B cell (primary cell): Measurements from ENCODE around the gene KLK1. TPM values are rescaled to one million over a fixed set of nuclear protein-coding genes. Genes with fewer than 3 reads are reported as not detected.

ENCODE experiments used
- ATAC-seq: fragments of 200-7000 bp; cut with Tn5 transposase; one replicate; pipeline ENCODE4 v1.10.0; 2021; ENCODE audit warnings: low read depth, mild to moderate bottlenecking, moderate number of reproducible peaks, moderate library complexity
- CTCF ChIA-PET: fragments of 350-600 bp; sonication (Branson Sonifier 250); formaldehyde crosslinking; loops from one replicate; lab custom pipeline; 2021; ENCODE audit warnings: antibody characterized with exemption, inconsistent platforms; lab: Charles Lee
- POLR2A ChIA-PET: fragments of 350-600 bp; sonication (Branson Sonifier 250); formaldehyde crosslinking; loops from one replicate; lab custom pipeline; 2021; ENCODE audit warnings: antibody characterized with exemption; lab: Charles Lee
- DNase-seq: peaks from one replicate; pipeline ENCODE4 v3.0.0; 2013
- H2AFZ ChIP-seq: 2 replicates; pipeline ENCODE4 v1.6.1; 2012; ENCODE audit warnings: mild to moderate bottlenecking, low read depth, low read length; ENCODE audit not compliant: insufficient read depth, poor library complexity, severe bottlenecking
- H3K27ac ChIP-seq, 2 donors: 1 replicate in 1 of 2; 2 replicates in 1 of 2; pipeline ENCODE4 v1.5.1; 2012 to 2013; ENCODE audit warnings: low read length in 2 of 2, mild to moderate bottlenecking in 2 of 2, moderate library complexity in 1 of 2
- H3K27me3 ChIP-seq, 4 experiments: fragments of 200-600 bp in 1 of 4; sonication (generic) in 1 of 4; replicated peaks in 1 of 4; 1 replicate in 2 of 4; 2 replicates in 2 of 4; pipeline versions ENCODE4 v1.6.1 to v1.7.0; 2013 to 2016; ENCODE audit warnings: low read length in 3 of 4, mild to moderate bottlenecking in 2 of 4, mixed read lengths in 1 of 4, moderate library complexity in 1 of 4; ENCODE audit not compliant: insufficient read depth in 4 of 4, control insufficient read depth in 3 of 4; ENCODE audit errors: control extremely low read depth in 1 of 4
- H3K36me3 ChIP-seq, 2 experiments: replicated peaks in 1 of 2; 1 replicate in 1 of 2; 2 replicates in 1 of 2; pipeline versions ENCODE4 v1.6.1 to v1.7.1; 2013; ENCODE audit warnings: low read length in 1 of 2; ENCODE audit not compliant: insufficient read depth in 2 of 2, control insufficient read depth in 1 of 2; ENCODE audit errors: control extremely low read depth in 1 of 2, extremely low read depth in 1 of 2
- H3K4me1 ChIP-seq, 2 donors: fragments of 200-600 bp in 1 of 2; sonication (generic) in 1 of 2; 1 replicate in 1 of 2; 2 replicates in 1 of 2; pipeline versions ENCODE4 v1.5.1 to v1.6.1; 2013 to 2017; ENCODE audit warnings: low read length in 2 of 2; ENCODE audit not compliant: control insufficient read depth in 2 of 2, insufficient read depth in 2 of 2
- H3K4me2 ChIP-seq: replicated peaks from 2 replicates; pipeline ENCODE3; 2012; ENCODE audit warnings: mild to moderate bottlenecking, low read depth, low read length; ENCODE audit not compliant: poor library complexity, severe bottlenecking
- H3K4me3 ChIP-seq, 5 experiments: fragments of 200-600 bp in 1 of 5; sonication (generic) in 1 of 5; 1 replicate in 3 of 5; 2 replicates in 2 of 5; pipeline versions ENCODE4 v1.5.1 to v1.7.0; 2011 to 2016; ENCODE audit warnings: low read length in 4 of 5, mild to moderate bottlenecking in 4 of 5, low read depth in 2 of 5, control low read depth in 1 of 5, moderate library complexity in 1 of 5; ENCODE audit not compliant: insufficient read depth in 1 of 5; ENCODE audit errors: control extremely low read depth in 1 of 5, extremely low read depth in 1 of 5
- H3K79me2 ChIP-seq: fragments of 200-600 bp; sonication (generic); one replicate; pipeline ENCODE4 v1.6.0; 2016; ENCODE audit warnings: low read length; ENCODE audit not compliant: control insufficient read depth, insufficient read depth
- H3K9ac ChIP-seq: fragments of 200-600 bp; sonication (generic); 2 replicates; pipeline ENCODE4 v1.6.1; 2017; ENCODE audit warnings: mild to moderate bottlenecking, low read length, moderate library complexity
- H3K9me3 ChIP-seq, 3 donors: one replicate each; pipeline versions ENCODE4 v1.6.1 to v1.7.1; 2013; ENCODE audit warnings: low read length in 2 of 3; ENCODE audit not compliant: control insufficient read depth in 2 of 3, insufficient read depth in 1 of 3; ENCODE audit errors: control extremely low read depth in 1 of 3
- H4K20me1 ChIP-seq: 2 replicates; pipeline ENCODE4 v1.6.0; 2012; ENCODE audit warnings: mild to moderate bottlenecking, low read length; ENCODE audit not compliant: insufficient read depth, control insufficient read depth, poor library complexity, severe bottlenecking
- H3K27ac Mint-ChIP-seq: one replicate; pipeline ENCODE4 v1.8.0; 2021; ENCODE audit warnings: mixed read lengths
- H3K27me3 Mint-ChIP-seq: one replicate; pipeline ENCODE4 v1.8.0; 2021; ENCODE audit warnings: mixed read lengths
- H3K4me1 Mint-ChIP-seq: one replicate; pipeline ENCODE4 v1.8.0; 2021; ENCODE audit warnings: mixed read lengths
- H3K4me3 Mint-ChIP-seq: one replicate; pipeline ENCODE4 v1.8.0; 2021; ENCODE audit warnings: mixed read lengths
- H3K9me3 Mint-ChIP-seq: one replicate; pipeline ENCODE4 v1.8.0; 2022; ENCODE audit warnings: mixed read lengths; ENCODE audit not compliant: insufficient read depth
- EZH2 ChIP-seq: IDR thresholded peaks from 2 replicates; pipeline ENCODE4 v1.6.1; 2012; ENCODE audit warnings: borderline replicate concordance, low read depth, mild to moderate bottlenecking, moderate library complexity, low read length; ENCODE audit not compliant: insufficient read depth, poor library complexity, severe bottlenecking
- WGBS: methylation state at CpG from one replicate; pipeline ENCODE4 v1.1.5; 2013; ENCODE audit warnings: missing lambda C conversion rate; ENCODE audit not compliant: insufficient coverage; 5-methylcytosine and 5-hydroxymethylcytosine counted together
- intact Hi-C: fragments of 100-400 bp; cut with micrococcal nuclease; formaldehyde crosslinking; loops from one replicate; pipeline ENCODE4 v1.10.0; 2022
- polyA plus RNA-seq: library from polyadenylated mRNA; depleted of rRNA; stranded (reverse); fragments of >200 nt; gene quantifications from 2 replicates; pipeline ENCODE4 v1.2.3, GENCODE V29; 2012
- total RNA-seq, 2 donors: library from RNA; stranded (reverse); fragments of 120-200 nt in 1 of 2; gene quantifications; 1 replicate in 1 of 2; 2 replicates in 1 of 2; pipeline versions ENCODE4 v1.2.3 to v1.2.4, GENCODE V29; 2013 to 2022
- TF ChIP-seq, protein P1 (sequence below): fragments of 200-600 bp; IDR thresholded peaks from one replicate; pipeline ENCODE4 v1.8.0; 2022; ENCODE audit warnings: antibody characterized with exemption, mild to moderate bottlenecking

KLK1 gene
- total and polyA plus RNA-seq, 2 donors (not counting 1 experiment from before 2014, with no cell fraction given) = 9.5 to 15.2 TPM

DNA sequence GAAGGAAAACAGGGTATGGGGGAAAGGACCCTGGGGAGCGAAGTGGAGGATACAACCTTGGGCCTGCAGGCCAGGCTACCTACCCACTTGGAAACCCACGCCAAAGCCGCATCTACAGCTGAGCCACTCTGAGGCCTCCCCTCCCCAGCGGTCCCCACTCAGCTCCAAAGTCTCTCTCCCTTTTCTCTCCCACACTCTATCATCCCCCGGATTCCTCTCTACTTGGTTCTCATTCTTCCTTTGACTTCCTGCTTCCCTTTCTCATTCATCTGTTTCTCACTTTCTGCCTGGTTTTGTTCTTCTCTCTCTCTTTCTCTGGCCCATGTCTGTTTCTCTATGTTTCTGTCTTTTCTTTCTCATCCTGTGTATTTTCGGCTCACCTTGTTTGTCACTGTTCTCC, 33.8 kb upstream of the KLK1 start:
- Histone ChIP-seq H3K27me3 (peaks cover 0 to 36% (median 4%) of the 10 kb centered on the region in 4 experiments), H3K4me1 (no peaks in the 10 kb centered on the region), H4K20me1 (no peaks in the 10 kb centered on the region), H3K4me3 (no peak overlapping the region), H3K36me3 (no peaks in the 10 kb centered on the region), H3K27ac (no peak overlapping the region), H3K9me3 (peaks cover 0 to 17% (median 4%) of the 10 kb centered on the region in 3 donors), H3K79me2 (no peaks in the 10 kb centered on the region), H3K4me2 (no peak overlapping the region), H3K9ac (no peak overlapping the region), H2AFZ (no peak overlapping the region)
- H3K4me3 Mint-ChIP-seq = no peak overlapping the region
- no peak for TF ChIP-seq EZH2
- TF ChIP-seq, protein P1, sequence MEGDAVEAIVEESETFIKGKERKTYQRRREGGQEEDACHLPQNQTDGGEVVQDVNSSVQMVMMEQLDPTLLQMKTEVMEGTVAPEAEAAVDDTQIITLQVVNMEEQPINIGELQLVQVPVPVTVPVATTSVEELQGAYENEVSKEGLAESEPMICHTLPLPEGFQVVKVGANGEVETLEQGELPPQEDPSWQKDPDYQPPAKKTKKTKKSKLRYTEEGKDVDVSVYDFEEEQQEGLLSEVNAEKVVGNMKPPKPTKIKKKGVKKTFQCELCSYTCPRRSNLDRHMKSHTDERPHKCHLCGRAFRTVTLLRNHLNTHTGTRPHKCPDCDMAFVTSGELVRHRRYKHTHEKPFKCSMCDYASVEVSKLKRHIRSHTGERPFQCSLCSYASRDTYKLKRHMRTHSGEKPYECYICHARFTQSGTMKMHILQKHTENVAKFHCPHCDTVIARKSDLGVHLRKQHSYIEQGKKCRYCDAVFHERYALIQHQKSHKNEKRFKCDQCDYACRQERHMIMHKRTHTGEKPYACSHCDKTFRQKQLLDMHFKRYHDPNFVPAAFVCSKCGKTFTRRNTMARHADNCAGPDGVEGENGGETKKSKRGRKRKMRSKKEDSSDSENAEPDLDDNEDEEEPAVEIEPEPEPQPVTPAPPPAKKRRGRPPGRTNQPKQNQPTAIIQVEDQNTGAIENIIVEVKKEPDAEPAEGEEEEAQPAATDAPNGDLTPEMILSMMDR = no peak
- DNase-seq (no peak), ATAC-seq (no peak)
- H3K4me1 Mint-ChIP-seq = peaks cover 2% of the 10 kb centered on the region
- H3K27ac Mint-ChIP-seq = no peak overlapping the region
- ChIA-PET CTCF (no interaction called here), POLR2A (no interaction called here)
- WGBS = 62% methylated on average over 5 of the region's 6 CpGs
- intact Hi-C loops = no loop called here
- no peaks in the 10 kb centered on the region for H3K9me3 Mint-ChIP-seq
- peaks cover 59% of the 10 kb centered on the region for H3K27me3 Mint-ChIP-seq

DNA sequence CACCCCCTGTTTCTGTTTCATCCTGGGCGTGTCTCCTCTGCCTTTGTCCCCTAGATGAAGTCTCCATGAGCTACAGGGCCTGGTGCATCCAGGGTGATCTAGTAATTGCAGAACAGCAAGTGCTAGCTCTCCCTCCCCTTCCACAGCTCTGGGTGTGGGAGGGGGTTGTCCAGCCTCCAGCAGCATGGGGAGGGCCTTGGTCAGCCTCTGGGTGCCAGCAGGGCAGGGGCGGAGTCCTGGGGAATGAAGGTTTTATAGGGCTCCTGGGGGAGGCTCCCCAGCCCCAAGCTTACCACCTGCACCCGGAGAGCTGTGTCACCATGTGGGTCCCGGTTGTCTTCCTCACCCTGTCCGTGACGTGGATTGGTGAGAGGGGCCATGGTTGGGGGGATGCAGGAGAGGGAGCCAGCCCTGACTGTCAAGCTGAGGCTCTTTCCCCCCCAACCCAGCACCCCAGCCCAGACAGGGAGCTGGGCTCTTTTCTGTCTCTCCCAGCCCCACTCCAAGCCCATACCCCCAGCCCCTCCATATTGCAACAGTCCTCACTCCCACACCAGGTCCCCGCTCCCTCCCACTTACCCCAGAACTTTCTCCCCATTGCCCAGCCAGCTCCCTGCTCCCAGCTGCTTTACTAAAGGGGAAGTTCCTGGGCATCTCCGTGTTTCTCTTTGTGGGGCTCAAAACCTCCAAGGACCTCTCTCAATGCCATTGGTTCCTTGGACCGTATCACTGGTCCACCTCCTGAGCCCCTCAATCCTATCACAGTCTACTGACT, 31.2 kb upstream of the KLK1 start, which contains the start of gene KLK3:
Gene KLK3 (plus strand): TSS at position 280 of the 775 bp plus-strand sequence. CDS start 41 bp downstream, at position 321.
- Mint-ChIP-seq H3K27me3 (peaks cover 53% of the 10 kb centered on the region), H3K9me3 (no peaks in the 10 kb centered on the region), H3K27ac (no peak within 1 kb of the TSS), H3K4me3 (no peak within 1 kb of the TSS), H3K4me1 (peaks cover 2% of the 10 kb centered on the region)
- Histone ChIP-seq H3K79me2 (no peaks in the 10 kb centered on the region), H2AFZ (no peak within 1 kb of the TSS), H3K4me2 (no peak within 1 kb of the TSS), H3K9ac (no peak within 1 kb of the TSS), H3K9me3 (peaks cover 0 to 12% (median 0%) of the 10 kb centered on the region in 3 donors), H3K27ac (no peak within 1 kb of the TSS), H4K20me1 (no peaks in the 10 kb centered on the region), H3K27me3 (peaks cover 0 to 38% (median 7%) of the 10 kb centered on the region in 4 experiments), H3K4me3 (no peak within 1 kb of the TSS), H3K4me1 (no peaks in the 10 kb centered on the region), H3K36me3 (no peaks in the 10 kb centered on the region)
- DNase-seq (no peak), ATAC-seq (no peak)
- no peak for TF ChIP-seq EZH2
- TF ChIP-seq, protein P1 = no peak
- ChIA-PET POLR2A (no interaction called here), CTCF (no interaction called here)
- 48% methylated on average over 5 of the region's 9 CpGs for WGBS
- intact Hi-C loops = no loop called here
